ENCODE measurements around the gene ZNF479. TPM values are rescaled to one million over a fixed set of nuclear protein-coding genes. Genes with fewer than 3 reads are reported as not detected.
"Not testable (repeated sequence)": the region's sequence is repeated elsewhere in the genome, so short reads cannot be mapped to it uniquely, and the experiment has no call there.

Gene ZNF479
- total RNA-seq, 1 donor from 2014 or later = not detected

GRCh38 chr7:57177856-57178767, 45.9 kb upstream of the ZNF479 start:
- Mint-ChIP-seq H3K9me3 (ENCODE audit: unreplicated experiment) (peaks cover 15% of the 10 kb centered on the region), H3K27ac (ENCODE audit: unreplicated experiment) (no peak overlapping the region), H3K4me1 (ENCODE audit: low read depth, unreplicated experiment) (no peaks in the 10 kb centered on the region)

GRCh38 chr7:57176928-57177635, 44.8 kb upstream of the ZNF479 start:
- DNase-seq = no peak
- Mint-ChIP-seq H3K9me3 (ENCODE audit: unreplicated experiment) (peaks cover 14% of the 10 kb centered on the region), H3K27ac (ENCODE audit: unreplicated experiment) (no peak overlapping the region), H3K36me3 (ENCODE audit: unreplicated experiment) (peaks cover 8% of the 10 kb centered on the region), H3K27me3 (ENCODE audit: unreplicated experiment) (peaks cover 11% of the 10 kb centered on the region), H3K4me1 (ENCODE audit: low read depth, unreplicated experiment) (no peaks in the 10 kb centered on the region), H3K4me3 (ENCODE audit: unreplicated experiment) (no peak overlapping the region)
- TF ChIP-seq, protein P1, sequence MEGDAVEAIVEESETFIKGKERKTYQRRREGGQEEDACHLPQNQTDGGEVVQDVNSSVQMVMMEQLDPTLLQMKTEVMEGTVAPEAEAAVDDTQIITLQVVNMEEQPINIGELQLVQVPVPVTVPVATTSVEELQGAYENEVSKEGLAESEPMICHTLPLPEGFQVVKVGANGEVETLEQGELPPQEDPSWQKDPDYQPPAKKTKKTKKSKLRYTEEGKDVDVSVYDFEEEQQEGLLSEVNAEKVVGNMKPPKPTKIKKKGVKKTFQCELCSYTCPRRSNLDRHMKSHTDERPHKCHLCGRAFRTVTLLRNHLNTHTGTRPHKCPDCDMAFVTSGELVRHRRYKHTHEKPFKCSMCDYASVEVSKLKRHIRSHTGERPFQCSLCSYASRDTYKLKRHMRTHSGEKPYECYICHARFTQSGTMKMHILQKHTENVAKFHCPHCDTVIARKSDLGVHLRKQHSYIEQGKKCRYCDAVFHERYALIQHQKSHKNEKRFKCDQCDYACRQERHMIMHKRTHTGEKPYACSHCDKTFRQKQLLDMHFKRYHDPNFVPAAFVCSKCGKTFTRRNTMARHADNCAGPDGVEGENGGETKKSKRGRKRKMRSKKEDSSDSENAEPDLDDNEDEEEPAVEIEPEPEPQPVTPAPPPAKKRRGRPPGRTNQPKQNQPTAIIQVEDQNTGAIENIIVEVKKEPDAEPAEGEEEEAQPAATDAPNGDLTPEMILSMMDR (IDR thresholded peaks at IDR 0.05; ENCODE audit: partially characterized antibody, unreplicated experiment) = no peak

More at GRCh38 chr7:57177856-57178767, 45.9 kb upstream of the ZNF479 start:
- H3K27me3 Mint-ChIP-seq (ENCODE audit: unreplicated experiment) = peaks cover 11% of the 10 kb centered on the region
- H3K36me3 Mint-ChIP-seq (ENCODE audit: unreplicated experiment) = peaks cover 8% of the 10 kb centered on the region
- TF ChIP-seq, protein P1 (IDR thresholded peaks at IDR 0.05; ENCODE audit: partially characterized antibody, unreplicated experiment) = no peak
- no peak overlapping the region for H3K4me3 Mint-ChIP-seq (ENCODE audit: unreplicated experiment)
- DNase-seq = no peak

- no peak overlapping the region for H3K27ac Mint-ChIP-seq (ENCODE audit: unreplicated experiment)
- H3K9me3 Mint-ChIP-seq (ENCODE audit: unreplicated experiment) = peaks cover 2% of the 10 kb centered on the region
- TF ChIP-seq, protein P1 (IDR thresholded peaks at IDR 0.05; ENCODE audit: partially characterized antibody, unreplicated experiment) = no peak
- H3K27me3 Mint-ChIP-seq (ENCODE audit: unreplicated experiment) = no peaks in the 10 kb centered on the region
- DNase-seq = no peak
- no peak overlapping the region for H3K4me3 Mint-ChIP-seq (ENCODE audit: unreplicated experiment)
- no peaks in the 10 kb centered on the region for H3K4me1 Mint-ChIP-seq (ENCODE audit: low read depth, unreplicated experiment)
- H3K36me3 Mint-ChIP-seq (ENCODE audit: unreplicated experiment) = no peaks in the 10 kb centered on the region
Observed at GRCh38 chr7:57165285-57165899, 33.2 kb upstream of the ZNF479 start.

DNA sequence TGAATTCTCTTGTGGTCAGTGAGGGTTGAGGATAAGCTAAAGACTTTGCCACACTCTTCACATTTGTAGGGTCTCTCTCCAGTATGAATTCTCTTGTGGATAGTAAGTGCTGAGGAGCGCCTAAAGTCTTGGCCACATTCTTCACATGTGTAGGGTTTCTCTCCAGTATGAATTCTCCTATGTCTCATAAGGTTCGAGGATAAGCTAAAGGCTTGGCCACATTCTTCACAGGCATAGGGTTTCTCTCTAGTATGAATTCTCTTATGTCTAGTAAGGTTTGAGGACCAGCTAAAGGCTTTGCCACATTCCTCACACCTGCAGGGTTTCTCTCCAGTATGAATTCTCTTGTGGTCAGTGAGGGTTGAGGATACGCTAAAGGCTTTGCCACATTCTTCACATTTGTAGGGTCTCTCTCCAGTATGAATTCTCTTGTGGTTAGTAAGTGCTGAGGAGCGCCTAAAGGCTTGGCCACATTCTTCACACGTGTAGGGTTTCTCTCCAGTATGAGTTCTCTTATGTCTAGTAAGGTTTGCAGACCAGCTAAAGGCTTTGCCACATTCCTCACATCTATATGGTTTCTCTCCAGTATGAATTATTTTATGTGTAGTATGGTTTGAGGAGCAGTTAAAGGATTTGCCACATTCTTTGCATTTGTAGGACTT, 12.0 kb downstream of the ZNF479 start:
- H3K9me3 Mint-ChIP-seq (ENCODE audit: unreplicated experiment); H3K36me3 Mint-ChIP-seq (ENCODE audit: unreplicated experiment); H3K4me3 Mint-ChIP-seq (ENCODE audit: unreplicated experiment); H3K27ac Mint-ChIP-seq (ENCODE audit: unreplicated experiment); H3K4me1 Mint-ChIP-seq (ENCODE audit: low read depth, unreplicated experiment); DNase-seq; H3K27me3 Mint-ChIP-seq (ENCODE audit: unreplicated experiment): not testable (repeated sequence)

Data from glutamatergic neuron (in vitro differentiated cells).